Activated CD8-positive, alpha-beta memory T cell treated with anti-CD3 and anti-CD28 coated beads, Interleukin-2, amount 50 U/mL, for 48 hours (primary cell): ENCODE measurements around the gene FLCN.
"Not testable (repeated sequence)": the region's sequence is repeated elsewhere in the genome, so short reads cannot be mapped to it uniquely, and the experiment has no call there.

Experiments used
- DNase-seq: peaks from one replicate; pipeline ENCODE4 v3.0.0-alpha.2; 2020

FLCN gene, protein sequence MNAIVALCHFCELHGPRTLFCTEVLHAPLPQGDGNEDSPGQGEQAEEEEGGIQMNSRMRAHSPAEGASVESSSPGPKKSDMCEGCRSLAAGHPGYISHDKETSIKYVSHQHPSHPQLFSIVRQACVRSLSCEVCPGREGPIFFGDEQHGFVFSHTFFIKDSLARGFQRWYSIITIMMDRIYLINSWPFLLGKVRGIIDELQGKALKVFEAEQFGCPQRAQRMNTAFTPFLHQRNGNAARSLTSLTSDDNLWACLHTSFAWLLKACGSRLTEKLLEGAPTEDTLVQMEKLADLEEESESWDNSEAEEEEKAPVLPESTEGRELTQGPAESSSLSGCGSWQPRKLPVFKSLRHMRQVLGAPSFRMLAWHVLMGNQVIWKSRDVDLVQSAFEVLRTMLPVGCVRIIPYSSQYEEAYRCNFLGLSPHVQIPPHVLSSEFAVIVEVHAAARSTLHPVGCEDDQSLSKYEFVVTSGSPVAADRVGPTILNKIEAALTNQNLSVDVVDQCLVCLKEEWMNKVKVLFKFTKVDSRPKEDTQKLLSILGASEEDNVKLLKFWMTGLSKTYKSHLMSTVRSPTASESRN

DNA sequence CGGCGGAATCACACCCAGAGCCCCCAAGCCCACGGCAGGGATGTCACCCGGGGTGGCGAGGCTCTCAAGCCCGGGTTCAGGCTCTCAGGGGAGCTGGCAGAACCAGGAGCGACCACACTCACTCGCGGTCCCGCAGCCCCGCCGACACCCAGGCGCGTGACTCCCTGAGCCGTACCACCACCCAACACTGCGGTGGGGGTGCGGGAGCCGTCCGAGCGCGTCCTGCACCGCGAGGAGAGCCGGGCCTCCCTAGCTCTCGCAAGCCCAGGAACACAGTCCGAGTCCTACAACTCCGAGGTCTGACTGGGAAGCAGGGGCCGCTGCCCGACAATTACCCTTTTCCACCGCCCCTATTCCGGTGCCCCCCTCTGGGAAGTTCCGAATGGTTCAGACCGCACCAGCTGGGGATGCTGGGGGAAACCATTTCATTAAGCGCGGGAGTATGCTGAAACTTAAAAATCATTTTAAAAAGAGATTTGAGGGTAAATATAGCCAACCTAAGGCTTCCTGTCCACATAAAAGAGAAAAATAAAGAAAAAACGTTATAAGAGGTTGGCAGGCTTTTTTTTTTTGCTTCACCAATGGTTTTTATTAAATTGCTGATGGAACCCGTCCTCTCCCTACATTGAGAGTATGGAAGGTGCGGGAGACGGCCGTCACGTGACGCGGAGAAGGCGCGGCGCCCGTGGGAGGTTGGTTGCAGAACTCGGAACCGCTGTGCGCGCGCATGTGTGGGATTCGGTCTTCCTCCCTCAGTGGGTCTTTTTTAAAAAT, at the start of gene FLCN:
FLCN (minus strand) TSS at position 143 of the 774 bp plus-strand sequence. CDS start 9,031 bp downstream, outside the sequence.
- DNase-seq: peak; percentile 93

DNA sequence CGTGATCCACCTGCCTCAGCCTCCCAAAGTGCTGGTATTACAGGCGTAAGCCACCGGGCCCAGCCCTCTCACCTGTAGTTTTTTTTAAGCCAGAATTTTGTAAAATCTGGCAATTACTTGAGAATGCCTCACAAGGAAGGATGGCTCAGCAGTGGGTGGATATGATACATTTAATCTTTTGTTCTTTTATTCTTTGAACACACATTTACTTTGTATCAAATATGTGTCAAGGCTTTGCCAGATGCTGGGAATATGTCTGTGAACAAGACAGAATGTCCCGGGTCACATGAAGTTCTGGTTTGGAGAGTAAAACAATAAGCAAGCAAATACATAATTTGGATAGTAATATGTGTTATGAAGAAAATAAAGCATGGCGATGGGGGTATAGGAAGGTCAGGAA, 49.0 kb upstream of the FLCN start:
- DNase-seq: no peak

DNA sequence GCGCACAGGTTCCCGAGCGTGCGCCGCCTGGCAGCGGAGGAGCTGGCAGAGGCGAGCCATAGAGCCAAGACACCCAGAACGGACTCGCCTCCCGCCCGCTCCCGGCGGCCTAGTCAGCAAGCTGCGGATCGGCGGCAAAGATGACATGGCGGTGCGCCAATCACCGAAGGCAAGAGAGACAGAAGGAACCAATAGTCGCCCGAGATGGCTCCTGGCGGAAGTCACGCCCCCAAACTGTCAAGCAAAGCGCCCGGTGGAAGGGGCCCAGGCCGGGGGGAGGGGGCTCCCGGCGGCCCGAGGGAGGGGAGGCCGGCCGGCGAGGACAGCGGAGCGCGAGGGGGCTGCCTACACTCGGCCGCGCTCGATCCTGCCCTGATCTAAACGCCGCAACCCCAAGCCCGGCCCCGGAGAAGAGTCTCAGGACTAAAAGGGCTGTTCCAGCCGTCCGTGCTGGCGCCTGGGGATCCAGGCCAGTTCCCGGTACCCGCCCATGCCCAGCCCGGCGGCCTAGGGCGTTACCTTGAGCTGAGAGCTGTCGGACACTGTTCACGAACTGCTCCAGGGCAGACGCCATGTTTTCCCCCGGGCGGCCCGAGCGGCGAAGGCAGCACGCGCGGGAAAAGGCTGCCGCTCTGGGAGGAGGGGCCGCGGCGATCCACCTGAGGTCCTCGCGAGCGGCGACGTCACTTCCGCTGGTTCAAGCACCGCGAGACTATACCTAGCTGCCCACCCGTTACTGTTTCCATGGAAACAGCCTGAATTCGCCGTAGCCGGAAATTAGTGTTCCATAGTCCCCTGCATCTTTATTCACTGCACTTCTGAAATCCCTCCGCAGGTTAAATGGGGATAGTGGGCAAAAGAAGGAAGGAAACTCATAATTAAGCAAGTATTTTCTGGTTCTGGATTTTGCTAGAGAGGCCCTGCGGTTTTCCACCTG, 43.9 kb upstream of the FLCN start, which contains the start of gene COPS3:
COPS3 (minus strand) TSS at position 634 of the 937 bp plus-strand sequence; CDS start at position 574, 60 bp downstream.
- DNase-seq: peak; percentile 99

DNA sequence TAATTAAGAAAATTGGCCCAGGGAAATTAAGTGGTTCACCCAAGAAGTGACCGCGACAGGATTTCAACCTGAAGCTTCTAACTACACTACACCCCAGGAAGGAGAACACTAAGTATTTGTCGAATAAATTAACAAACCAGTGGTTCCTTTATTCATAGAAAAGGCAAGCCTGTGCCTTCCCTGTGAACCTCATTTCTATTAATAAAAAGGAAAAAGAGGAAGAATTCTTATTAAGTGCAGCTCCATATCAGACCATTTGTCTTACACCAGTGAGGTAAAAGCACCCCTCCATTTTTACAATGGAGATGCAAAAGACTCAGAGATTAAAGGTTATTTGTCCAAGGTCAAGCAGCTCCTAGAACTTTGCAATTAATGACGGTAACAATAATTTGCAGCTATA, 42.3 kb upstream of the FLCN start:
- DNase-seq: no peak

DNA sequence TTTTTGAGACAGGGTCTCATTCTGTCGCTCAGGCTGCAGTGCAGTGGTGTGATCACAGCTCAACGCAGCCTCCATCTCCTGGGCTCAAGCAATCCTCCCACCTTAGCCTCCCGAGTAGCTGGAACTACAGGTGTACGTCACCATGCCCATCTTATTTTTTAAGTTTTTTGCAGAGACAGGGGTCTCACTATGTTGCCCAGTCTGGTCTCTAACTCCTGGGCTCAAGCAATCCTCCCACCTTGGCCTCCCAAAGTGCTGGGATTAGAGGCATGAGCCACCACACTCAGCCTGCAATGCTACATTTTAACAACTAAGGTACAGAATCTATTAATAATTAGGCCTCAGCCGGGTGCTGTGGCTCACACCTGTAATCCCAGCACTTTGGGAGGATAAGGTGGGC, 40.5 kb upstream of the FLCN start:
- DNase-seq: not testable (repeated sequence)

DNA sequence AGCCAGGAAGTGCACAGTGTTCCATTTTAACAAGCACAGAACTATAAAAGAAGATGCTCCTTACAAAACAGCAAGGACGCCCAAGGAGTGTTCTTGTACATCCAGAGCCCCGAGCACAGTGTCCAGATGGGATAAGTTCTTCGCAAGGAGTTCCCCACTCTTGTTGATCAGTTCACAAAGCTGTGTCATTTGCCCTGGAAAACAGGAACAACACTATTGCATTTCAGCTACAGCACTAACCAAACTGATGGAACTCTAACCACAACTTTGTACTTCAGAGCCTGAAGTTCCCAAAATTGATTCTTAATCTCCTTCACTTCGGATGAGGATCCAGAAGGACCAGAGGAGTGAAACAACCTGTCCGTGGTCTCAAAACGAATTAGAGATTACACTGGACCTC, 39.0 kb upstream of the FLCN start:
- no peak for DNase-seq

DNA sequence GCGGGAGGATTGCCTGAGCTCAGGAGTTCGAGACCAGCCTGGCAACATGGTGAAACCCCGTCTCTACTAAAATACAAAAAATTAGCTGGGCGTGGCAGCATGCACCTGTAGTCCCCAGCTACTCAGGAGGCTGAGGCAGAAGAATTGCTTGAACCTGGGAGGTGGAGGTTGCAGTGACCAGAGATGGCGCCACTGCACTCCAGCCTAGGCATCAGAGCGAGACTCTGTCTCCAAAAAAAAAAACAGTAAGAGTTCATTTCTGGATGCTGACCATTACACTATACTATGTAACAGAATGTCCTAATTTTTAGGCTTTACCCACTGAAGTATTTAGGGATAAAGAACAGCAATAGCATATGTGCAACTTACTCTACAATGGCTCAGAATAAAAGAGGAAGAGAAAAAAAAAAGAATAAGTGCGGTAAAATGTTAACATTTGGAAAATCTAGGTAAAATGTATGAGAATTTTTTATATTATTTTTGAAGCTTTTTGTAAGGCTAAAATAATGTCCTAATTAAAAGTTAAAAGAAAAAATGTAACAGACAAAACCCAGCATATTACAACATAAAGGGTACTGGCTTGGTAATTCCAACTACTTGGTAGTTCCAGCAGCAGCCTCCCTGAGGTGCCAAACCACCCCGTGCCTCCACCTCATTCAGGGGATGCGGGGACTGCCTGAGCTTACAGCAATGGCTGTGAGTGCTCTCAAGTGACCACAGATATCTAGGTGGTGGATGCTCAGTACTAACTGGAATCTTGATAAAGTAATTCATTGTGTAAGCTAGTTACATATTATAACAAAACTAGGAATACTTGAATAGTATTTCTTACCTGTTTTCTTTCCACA, 33.2 kb upstream of the FLCN start:
- DNase-seq: no peak

DNA sequence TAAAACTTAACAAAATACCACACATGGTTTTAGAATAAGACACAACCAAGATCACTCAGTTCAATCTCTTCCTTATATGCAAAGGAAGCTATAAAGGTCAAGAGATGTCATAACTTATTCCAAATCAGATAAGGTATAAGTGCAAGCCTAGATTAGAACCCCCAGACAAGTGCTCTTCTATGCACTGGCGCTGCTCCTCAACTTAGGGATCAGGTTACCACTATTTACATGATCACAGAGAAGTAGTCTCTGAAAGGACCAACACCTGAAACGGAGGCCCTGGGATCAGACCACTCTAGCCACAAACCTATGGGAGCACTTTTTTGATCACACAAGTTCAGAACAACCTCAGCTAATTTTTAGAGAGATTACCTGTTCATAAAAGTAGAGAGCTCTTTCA, 27.5 kb upstream of the FLCN start:
- DNase-seq: no peak

DNA sequence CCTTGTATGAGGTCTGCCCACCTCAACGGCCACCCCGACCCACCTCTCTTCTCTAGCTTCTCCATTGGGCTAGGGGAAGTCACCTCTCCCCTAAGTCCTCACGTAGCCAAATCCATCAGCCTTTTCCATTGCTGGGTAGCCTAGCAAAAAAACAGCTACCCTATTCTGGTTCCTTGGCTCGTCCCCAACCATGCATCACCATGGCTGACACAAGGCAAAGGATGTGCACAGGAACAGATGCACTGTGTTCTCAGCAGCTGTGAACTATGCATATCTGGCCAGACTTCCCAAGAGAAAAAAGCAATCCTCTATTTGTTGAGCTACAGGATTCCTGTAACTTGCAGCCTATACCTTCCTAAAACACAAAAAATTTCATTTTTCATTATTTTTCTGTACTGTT, 22.0 kb upstream of the FLCN start:
- no peak for DNase-seq

DNA sequence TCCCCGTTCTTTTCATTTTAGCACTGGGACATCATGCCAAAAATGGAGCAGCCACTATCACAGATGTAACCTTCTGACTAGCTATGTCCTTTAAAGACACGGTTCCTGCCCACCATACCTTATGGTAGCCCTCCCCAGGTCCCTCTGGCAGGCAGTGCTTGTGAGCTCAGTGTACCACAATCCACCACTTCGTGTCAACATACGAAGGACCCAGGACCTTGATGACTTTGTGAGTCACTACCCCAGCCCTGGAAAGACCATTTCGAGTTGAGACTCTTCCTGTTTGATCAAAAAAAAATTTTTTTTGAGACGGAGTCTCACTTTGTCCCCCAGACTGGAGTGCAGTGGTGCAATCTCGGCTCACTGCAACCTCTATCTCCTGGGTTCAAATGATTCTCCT, 21.0 kb upstream of the FLCN start:
- no peak for DNase-seq

DNA sequence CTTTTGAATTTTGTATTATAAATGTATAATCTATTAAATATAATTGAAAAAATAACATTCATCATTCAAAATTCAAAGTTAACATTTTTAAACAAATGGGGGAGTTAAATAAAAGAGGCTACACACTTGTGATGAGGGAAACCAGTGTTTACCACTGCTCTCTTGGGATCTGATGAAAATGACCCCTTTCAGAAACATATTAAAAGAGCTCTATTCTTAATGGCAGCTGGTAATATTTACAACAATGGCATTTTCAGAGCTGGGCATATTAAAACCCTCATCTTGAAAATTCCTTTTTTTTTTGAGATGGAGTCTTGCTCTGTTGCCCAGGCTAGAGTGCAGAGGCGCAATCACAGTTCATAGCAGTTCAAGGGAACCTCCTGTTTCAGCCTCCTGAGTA, 19.3 kb upstream of the FLCN start:
- DNase-seq: no peak

DNA sequence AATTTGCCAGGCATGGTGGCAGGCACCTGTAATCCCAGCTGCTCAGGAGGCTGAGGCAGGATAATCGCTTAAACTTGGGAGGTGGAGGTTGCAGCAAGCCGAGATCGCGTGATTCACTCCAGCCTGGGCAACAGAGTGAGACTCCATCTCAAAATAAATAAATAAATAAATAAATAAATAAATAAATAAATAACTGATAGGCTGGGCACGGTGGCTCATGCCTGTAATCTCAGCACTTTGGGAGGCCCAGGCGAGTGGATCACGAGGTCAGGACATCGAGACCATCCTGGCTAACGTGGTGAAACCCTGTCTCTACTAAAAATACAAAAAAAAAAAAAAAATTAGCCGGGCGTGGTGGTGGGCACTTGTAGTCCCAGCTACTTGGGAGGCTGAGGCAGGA, 18.7 kb upstream of the FLCN start:
- not testable (repeated sequence) for DNase-seq

DNA sequence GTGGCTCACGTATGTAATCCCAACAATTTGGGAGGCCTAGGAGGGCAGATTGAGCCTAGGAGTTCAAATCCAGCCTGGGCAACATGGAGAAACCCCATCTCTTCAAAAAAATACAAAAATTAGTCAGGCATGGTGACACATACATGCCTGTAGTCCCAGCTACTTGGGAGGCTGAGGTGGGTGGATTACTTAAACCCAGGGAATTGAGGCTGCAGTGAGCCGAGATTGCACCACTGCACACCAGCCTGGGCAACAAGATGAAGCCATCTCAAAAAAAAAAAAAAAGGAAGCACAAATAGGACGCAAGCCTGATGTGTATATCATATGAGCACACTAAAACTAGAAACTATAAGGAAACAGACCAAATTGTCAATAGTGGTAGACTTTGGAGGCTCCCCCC, 17.1 kb upstream of the FLCN start:
- no peak for DNase-seq

DNA sequence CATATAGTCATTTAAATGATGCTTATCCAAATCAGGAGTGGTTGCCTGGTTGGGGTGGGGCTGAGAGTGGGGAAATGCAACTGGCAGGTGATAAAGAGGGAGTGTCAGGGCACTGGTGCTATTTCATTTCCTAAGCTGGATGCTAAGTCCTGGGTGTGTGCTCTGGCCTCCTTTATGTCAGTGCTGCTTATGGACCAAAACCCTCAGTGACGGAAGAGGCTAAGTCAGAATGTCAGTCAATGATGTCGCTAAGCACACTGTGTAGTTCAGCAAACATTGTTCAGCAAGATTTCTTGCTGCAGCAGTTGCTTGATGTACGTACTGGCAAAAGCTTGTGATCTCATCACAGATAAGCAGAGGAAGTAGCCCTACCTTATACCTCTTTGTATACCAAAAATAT, 16.4 kb upstream of the FLCN start:
- DNase-seq: no peak

DNA sequence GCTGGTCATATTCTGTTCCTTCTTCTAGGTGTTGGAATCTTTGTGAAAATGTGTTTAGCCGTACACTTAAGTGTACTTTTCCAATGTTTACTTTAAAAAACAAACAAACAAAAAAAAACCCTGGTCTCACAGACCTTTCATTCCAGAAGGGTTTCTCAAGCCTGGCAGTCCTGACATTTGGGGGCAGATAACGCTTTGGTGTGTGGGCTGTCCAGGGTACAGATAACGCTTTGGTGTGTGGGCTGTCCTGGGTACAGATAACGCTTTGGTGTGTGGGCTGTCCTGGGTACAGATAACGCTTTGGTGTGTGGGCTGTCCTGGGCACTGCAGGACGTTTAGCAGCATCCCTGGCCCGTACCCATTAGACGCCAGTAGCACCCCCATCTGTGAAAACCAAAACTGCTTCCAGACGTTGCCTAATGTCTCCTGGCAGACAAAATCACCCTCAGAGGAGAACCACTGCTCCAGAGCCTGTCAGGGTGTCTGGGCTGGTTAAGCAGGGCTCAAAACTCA, 15.2 kb upstream of the FLCN start:
- DNase-seq: no peak

DNA sequence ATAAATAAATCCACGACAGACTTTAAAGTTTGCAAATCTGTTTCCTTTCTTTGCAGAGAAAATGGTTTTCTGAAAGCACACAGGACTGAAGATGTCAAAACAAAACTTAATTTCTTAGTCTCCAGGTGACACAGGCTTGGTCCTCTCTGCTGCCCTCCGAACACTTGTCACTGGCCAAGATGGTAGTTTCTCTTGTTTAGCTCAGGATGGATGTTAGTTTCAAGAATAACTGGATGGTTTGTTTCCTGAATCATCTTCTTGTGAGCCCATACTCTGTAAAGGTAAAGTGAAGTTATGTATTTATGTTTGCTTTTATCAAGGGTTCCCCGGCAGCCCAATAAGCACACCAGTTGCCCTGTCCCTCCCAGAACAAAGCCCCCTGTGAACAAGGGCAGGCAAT, 9.9 kb upstream of the FLCN start:
- no peak for DNase-seq

DNA sequence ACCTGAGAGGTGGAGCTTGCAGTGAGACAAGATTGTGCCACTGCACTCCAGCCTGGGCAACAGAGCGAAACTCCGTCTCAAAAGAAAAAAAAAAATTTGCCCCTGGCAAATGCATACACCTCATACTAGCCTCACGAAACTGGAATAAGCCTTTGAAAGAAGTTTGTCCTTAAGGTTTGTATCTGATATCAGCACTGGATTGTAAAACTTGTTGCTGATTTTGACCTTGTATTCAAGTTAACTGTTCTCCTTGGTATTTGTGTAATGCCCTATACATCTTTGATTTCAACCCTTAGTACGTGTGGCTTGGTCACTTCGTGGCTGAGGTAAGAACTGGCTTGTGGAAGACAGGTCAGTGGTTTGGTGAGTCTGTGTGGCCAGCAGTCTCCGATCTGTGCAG, 6.2 kb upstream of the FLCN start:
- DNase-seq: no peak

DNA sequence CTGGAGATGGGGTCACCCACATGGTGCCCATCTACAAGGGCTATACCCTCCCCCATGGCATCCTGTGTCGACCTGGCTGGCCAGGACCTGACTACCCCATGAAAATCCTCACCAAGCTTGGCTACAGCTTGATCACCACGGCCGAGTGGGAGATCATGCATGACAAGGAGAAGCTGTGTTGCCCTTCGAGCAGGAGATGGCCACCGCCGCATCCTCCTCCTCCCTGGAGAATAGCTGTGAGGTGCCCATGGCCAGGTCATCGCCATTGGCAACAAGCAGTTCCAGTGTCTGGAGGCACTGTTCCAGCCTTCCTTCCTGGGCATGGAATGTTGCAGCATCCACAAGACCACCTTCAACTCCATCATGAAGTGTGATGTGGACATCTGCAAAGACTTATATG, 5.3 kb upstream of the FLCN start:
- DNase-seq: no peak

DNA sequence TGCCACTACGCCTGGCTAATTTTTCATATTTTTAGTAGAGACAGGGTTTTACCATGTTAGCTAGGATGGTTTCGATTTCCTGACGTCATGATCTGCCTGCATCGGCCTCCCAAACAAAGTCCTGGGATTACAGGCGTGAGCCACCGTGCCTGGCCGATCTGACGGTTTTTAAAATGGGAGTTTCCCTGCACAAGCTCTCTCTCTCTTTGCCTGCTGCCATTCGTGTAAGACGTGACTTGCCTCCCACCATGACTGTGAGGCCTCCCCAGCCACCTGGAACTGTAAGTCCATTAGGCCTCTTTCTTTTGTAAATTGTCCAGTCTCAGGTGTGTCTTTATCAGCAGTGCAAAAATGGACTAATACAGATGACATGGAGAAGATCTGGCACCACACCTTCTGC, 4.7 kb upstream of the FLCN start:
- DNase-seq: no peak

DNA sequence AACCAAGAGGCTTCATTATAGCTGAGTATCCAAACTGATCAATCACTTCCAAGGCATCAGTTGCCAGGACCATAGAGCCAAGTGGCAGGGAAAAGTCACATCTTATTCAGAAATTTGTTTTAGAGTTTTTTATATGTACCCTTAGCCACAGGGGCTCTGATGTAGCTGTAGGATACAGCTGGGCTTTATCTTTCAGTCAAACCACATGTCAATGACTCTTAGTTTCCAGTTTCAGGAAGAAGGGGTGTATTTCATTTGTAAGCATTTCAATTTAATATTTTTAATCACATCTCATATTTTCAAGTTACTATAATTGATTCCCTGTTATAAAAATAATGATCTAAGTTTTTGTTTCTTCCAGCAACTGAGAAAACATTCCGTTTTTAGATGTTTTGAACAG, 2.9 kb upstream of the FLCN start:
- no peak for DNase-seq

DNA sequence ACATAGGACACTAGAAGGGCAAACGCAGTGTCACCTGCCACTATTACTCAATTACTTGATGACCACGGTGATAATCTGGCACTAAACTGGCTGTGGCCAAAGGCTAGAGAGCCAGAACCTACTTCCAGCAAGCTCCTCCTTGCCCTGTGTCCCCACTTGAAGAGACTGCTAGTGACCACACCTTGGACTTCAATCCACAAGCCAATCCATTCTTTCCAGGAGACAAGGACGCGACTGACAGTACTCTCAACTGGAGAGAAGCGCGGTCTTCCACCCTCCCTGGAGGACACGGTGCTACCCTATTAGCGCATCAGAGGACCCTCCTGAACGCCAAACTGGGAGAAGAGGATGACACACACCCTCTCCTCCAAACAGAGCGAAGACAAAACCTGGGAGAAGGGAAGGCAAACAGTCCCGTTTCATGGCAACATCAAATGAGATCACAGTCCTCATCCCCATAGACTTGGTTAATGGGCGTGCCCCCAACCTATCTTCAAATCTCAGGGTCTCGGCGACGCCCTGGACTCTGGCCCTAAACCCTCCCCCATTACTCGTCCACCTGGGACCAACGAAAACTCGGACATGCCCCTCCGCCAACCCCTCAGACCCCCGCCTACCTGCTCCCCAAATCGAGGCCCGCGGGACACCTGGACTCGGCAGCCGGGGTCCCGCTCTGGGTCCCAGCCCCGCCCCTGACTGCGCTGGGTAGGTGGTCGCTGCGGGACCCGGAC, 508 bp downstream of the FLCN start:
- no peak for DNase-seq
